PC-9 (cell line): ENCODE measurements around the gene FMNL1.

Experiments
- CTCF ChIP-seq: fragments of 200-600 bp; sonication (generic); conservative IDR thresholded peaks from 2 replicates; pipeline ENCODE4 v1.6.1; 2017; ENCODE audit warnings: mixed run types, antibody characterized with exemption, mild to moderate bottlenecking, moderate library complexity
- EZH2 ChIP-seq: fragments of 200-600 bp; sonication (generic); IDR thresholded peaks from 2 replicates; pipeline ENCODE4 v1.8.0; 2017; ENCODE audit warnings: antibody characterized with exemption, low read depth

- TF ChIP-seq CTCF (no peak), EZH2 (no peak)
Measured at GRCh38 chr17:45263477-45263860, 41.8 kb downstream of the FMNL1 start.
